Stimulated activated CD8-positive, alpha-beta memory T cell treated with anti-CD3 and anti-CD28 coated beads, Interleukin-7, amount 100 ng/mL, for 48 hours (primary cell): Measurements from ENCODE around the gene CEP57.

Source experiments
- DNase-seq, 2 donors: peaks; one replicate each; pipeline ENCODE4 v3.0.0-alpha.2; 2020; ENCODE audit warnings: low read depth in 1 of 2; ENCODE audit errors: extremely low read depth in 1 of 2

Gene CEP57

GRCh38 chr11:95790123-95790932, at the start of gene CEP57:
TSS of gene CEP57 (plus strand) at chr11:95790498. CDS start at chr11:95790699, 201 bp downstream.
- peak; percentile 83 to 96 for DNase-seq

- no peak for DNase-seq
Measured at GRCh38 chr11:95750101-95750500, 40.2 kb upstream of the CEP57 start.

- no peak for DNase-seq
Measured at GRCh38 chr11:95751515-95751914, 38.8 kb upstream of the CEP57 start.

GRCh38 chr11:95760941-95761340, 29.4 kb upstream of the CEP57 start:
- DNase-seq: no peak

GRCh38 chr11:95762534-95762933, 27.8 kb upstream of the CEP57 start:
- no peak for DNase-seq

- no peak for DNase-seq
Measured at GRCh38 chr11:95764267-95764898, 25.9 kb upstream of the CEP57 start.

GRCh38 chr11:95766701-95767100, 23.6 kb upstream of the CEP57 start:
- DNase-seq: no peak

- DNase-seq: no peak
Measured at GRCh38 chr11:95767498-95767897, 22.8 kb upstream of the CEP57 start.

GRCh38 chr11:95768521-95768920, 21.8 kb upstream of the CEP57 start:
- no peak for DNase-seq

GRCh38 chr11:95776859-95777258, 13.4 kb upstream of the CEP57 start:
- no peak for DNase-seq

- no peak for DNase-seq
Measured at GRCh38 chr11:95778699-95779098, 11.6 kb upstream of the CEP57 start.

- DNase-seq: no peak
Measured at GRCh38 chr11:95780544-95780943, 9.8 kb upstream of the CEP57 start.

- DNase-seq: no peak
Measured at GRCh38 chr11:95788921-95789505, 1.3 kb upstream of the CEP57 start.

GRCh38 chr11:95789506-95790122, 684 bp upstream of the CEP57 start, which contains the start of gene FAM76B:
TSS of gene FAM76B (minus strand) at chr11:95789782. CDS start at chr11:95789478, 304 bp downstream.
- peak; percentile 95 for DNase-seq

GRCh38 chr11:95790933-95791708, 823 bp downstream of the CEP57 start:
- DNase-seq: peak; percentile 10 to 44

GRCh38 chr11:95791709-95792033, 1.4 kb downstream of the CEP57 start:
- DNase-seq: no peak

- no peak for DNase-seq
Measured at GRCh38 chr11:95792200-95792599, 1.9 kb downstream of the CEP57 start.

GRCh38 chr11:95792700-95793099, 2.4 kb downstream of the CEP57 start:
- no peak for DNase-seq

- DNase-seq: no peak
Measured at GRCh38 chr11:95793116-95793515, 2.8 kb downstream of the CEP57 start.

GRCh38 chr11:95794086-95794485, 3.8 kb downstream of the CEP57 start:
- no peak for DNase-seq
